Stimulated activated CD4-positive, alpha-beta T cell treated with anti-CD3 and anti-CD28 coated beads, Interleukin-1b, Interleukin-23, amount 100 ng/mL, for 1 hour (primary cell): ENCODE results near the gene BEAN1.
"Not testable (repeated sequence)": the region's sequence is repeated elsewhere in the genome, so short reads cannot be mapped to it uniquely, and the experiment has no call there.

Experiments used
- DNase-seq, 2 donors: peaks; one replicate each; pipeline ENCODE4 v3.0.0-alpha.2; 2020; ENCODE audit warnings: low read depth in 2 of 2

The BEAN1 gene

GRCh38 chr16:66508914-66509496 lies 81.9 kb downstream of the BEAN1 start:
- no peak for DNase-seq

- no peak for DNase-seq
Measured at GRCh38 chr16:66509576-66509975, 82.5 kb downstream of the BEAN1 start.

GRCh38 chr16:66510298-66510697 lies 83.2 kb downstream of the BEAN1 start:
- DNase-seq, result no peak

GRCh38 chr16:66510711-66511601 lies 83.9 kb downstream of the BEAN1 start:
- no peak for DNase-seq

- DNase-seq, result no peak
Measured at GRCh38 chr16:66511602-66512271, 84.6 kb downstream of the BEAN1 start.

GRCh38 chr16:66512272-66513110 lies 85.4 kb downstream of the BEAN1 start:
- no peak for DNase-seq

- no peak for DNase-seq
Measured at GRCh38 chr16:66513111-66513723, 86.1 kb downstream of the BEAN1 start.

GRCh38 chr16:66514391-66514790 lies 87.3 kb downstream of the BEAN1 start:
- DNase-seq, result not testable (repeated sequence)

- not testable (repeated sequence) for DNase-seq
Measured at GRCh38 chr16:66514980-66515595, 88.0 kb downstream of the BEAN1 start.

- no peak for DNase-seq
Measured at GRCh38 chr16:66515596-66516508, 88.8 kb downstream of the BEAN1 start.

GRCh38 chr16:66516509-66516807 lies 89.4 kb downstream of the BEAN1 start:
- no peak for DNase-seq

- peak; percentile 30 to 57 for DNase-seq
Measured at GRCh38 chr16:66516808-66517585, 89.9 kb downstream of the BEAN1 start.

- no peak for DNase-seq
Measured at GRCh38 chr16:66517586-66518263, 90.6 kb downstream of the BEAN1 start.

- no peak for DNase-seq
Measured at GRCh38 chr16:66519482-66520373, 92.6 kb downstream of the BEAN1 start.

GRCh38 chr16:66520406-66521170 lies 93.5 kb downstream of the BEAN1 start:
- DNase-seq, result no peak

GRCh38 chr16:66521252-66521713 lies 94.2 kb downstream of the BEAN1 start:
- no peak for DNase-seq
